Left ventricle myocardium inferior (tissue), 1 donor: ENCODE results near the gene ARL11. TPM values are rescaled to one million over a fixed set of nuclear protein-coding genes. Genes with fewer than 3 reads are reported as not detected.
A peak's percentile ranks its signal among the peaks of the same experiment; 100 is the strongest.

Experiments
- DNase-seq: peaks from one replicate; pipeline ENCODE4 v3.0.0-alpha.2; 2020
- H3K27ac ChIP-seq: fragments of 200-600 bp; replicated peaks from 2 replicates; pipeline ENCODE4 v1.8.0; 2021
- H3K27me3 ChIP-seq: fragments of 200-600 bp; 2 replicates; pipeline ENCODE4 v1.8.0; 2021; ENCODE audit warnings: low read depth
- H3K36me3 ChIP-seq: fragments of 200-600 bp; 2 replicates; pipeline ENCODE4 v1.8.0; 2021
- H3K4me1 ChIP-seq: fragments of 200-600 bp; 2 replicates; pipeline ENCODE4 v1.8.0; 2021
- H3K4me3 ChIP-seq: fragments of 200-600 bp; 2 replicates; pipeline ENCODE4 v1.8.0; 2021; ENCODE audit warnings: mild to moderate bottlenecking, moderate library complexity
- H3K9me3 ChIP-seq: fragments of 200-600 bp; replicated peaks from 2 replicates; pipeline ENCODE4 v1.8.0; 2021
- CTCF ChIP-seq: fragments of 200-600 bp; IDR thresholded peaks from 2 replicates; pipeline ENCODE4 v1.8.0; 2021; ENCODE audit warnings: antibody characterized with exemption, mild to moderate bottlenecking, borderline replicate concordance
- intact Hi-C: fragments of 100-400 bp; cut with micrococcal nuclease; formaldehyde crosslinking; loops from one replicate; pipeline ENCODE4 v1.11.0; 2022
- total RNA-seq: library from RNA; stranded (reverse); fragmentation: NEBNext Ultra II Directional; extraction: Animal tissue kit (Norgen Biotek cat#: 25700); gene quantifications from one replicate; pipeline ENCODE4 v1.2.1, GENCODE V29; 2021
- donor health status: DM: no; HTN: yes; CAD: no; lungs with severe emphysema.

The ARL11 gene
- total RNA-seq, 1 donor from 2014 or later: 0.52 TPM

- peaks cover 4% of the 10 kb centered on the region for H3K36me3 ChIP-seq
- intact Hi-C loops: no loop called here
- H3K4me3 ChIP-seq: no peak overlapping the region
- TF ChIP-seq CTCF: no peak
- DNase-seq: no peak
- H3K9me3 ChIP-seq: no peaks in the 10 kb centered on the region
- no peaks in the 10 kb centered on the region for H3K4me1 ChIP-seq
- H3K27me3 ChIP-seq: no peaks in the 10 kb centered on the region
- H3K27ac ChIP-seq: no peak overlapping the region
Observed at GRCh38 chr13:49678191-49678914, 50.0 kb downstream of the ARL11 start.

GRCh38 chr13:49679246-49679645, 50.9 kb downstream of the ARL11 start:
- H3K27me3 ChIP-seq: no peaks in the 10 kb centered on the region
- H3K27ac ChIP-seq: no peak overlapping the region
- peak; percentile 8 for TF ChIP-seq CTCF
- H3K9me3 ChIP-seq: no peaks in the 10 kb centered on the region
- H3K4me3 ChIP-seq: no peak overlapping the region
- H3K4me1 ChIP-seq: no peaks in the 10 kb centered on the region
- peaks cover 4% of the 10 kb centered on the region for H3K36me3 ChIP-seq
- intact Hi-C loops: no loop called here
- DNase-seq: no peak

GRCh38 chr13:49681842-49682435, 53.6 kb downstream of the ARL11 start:
- Histone ChIP-seq H3K27me3 (no peaks in the 10 kb centered on the region), H3K27ac (no peak overlapping the region), H3K36me3 (peaks cover 4% of the 10 kb centered on the region), H3K4me1 (no peaks in the 10 kb centered on the region), H3K4me3 (no peak overlapping the region), H3K9me3 (no peaks in the 10 kb centered on the region)
- no peak for DNase-seq
- intact Hi-C loops: no loop called here
- TF ChIP-seq CTCF: no peak

Other genes starting within 250 kb of the ARL11 start
- gene CAB39L, start 184.4 kb upstream of the ARL11 start, total RNA-seq: 23.4 TPM
- gene SETDB2, start 184.2 kb upstream of the ARL11 start, total RNA-seq: 17.8 TPM
- 15.1 TPM for gene PHF11, start 132.6 kb upstream of the ARL11 start, total RNA-seq
- 21.6 TPM for gene RCBTB1, start 42.9 kb upstream of the ARL11 start, total RNA-seq
- 6.0 TPM for gene EBPL, start 63.0 kb downstream of the ARL11 start, total RNA-seq
- 60.0 TPM for gene KPNA3, start 164.2 kb downstream of the ARL11 start, total RNA-seq